Endothelial cell of umbilical vein (primary cell): ENCODE data around the gene ITSN1.

ENCODE experiments used
- CTCF ChIP-seq, 2 donors: IDR thresholded peaks; 1 replicate in 1 of 2; 2 replicates in 1 of 2; pipeline ENCODE4 v1.5.1; 2011; ENCODE audit warnings: low read length in 2 of 2, mild to moderate bottlenecking in 2 of 2, moderate library complexity in 2 of 2, control low read depth in 1 of 2, inconsistent platforms in 1 of 2, low read depth in 1 of 2; ENCODE audit not compliant: insufficient read depth in 1 of 2; ENCODE audit errors: extremely low read depth in 1 of 2
- EZH2 ChIP-seq: IDR thresholded peaks from 2 replicates; pipeline ENCODE4 v1.6.1; 2012; ENCODE audit warnings: borderline replicate concordance, low read depth, mild to moderate bottlenecking, moderate library complexity, low read length, inconsistent platforms; ENCODE audit not compliant: severe bottlenecking
- POLR2A ChIP-seq: IDR thresholded peaks from 2 replicates; pipeline ENCODE4 v1.6.1; 2012; ENCODE audit warnings: low read depth, mild to moderate bottlenecking, control low read depth, low read length

DNA sequence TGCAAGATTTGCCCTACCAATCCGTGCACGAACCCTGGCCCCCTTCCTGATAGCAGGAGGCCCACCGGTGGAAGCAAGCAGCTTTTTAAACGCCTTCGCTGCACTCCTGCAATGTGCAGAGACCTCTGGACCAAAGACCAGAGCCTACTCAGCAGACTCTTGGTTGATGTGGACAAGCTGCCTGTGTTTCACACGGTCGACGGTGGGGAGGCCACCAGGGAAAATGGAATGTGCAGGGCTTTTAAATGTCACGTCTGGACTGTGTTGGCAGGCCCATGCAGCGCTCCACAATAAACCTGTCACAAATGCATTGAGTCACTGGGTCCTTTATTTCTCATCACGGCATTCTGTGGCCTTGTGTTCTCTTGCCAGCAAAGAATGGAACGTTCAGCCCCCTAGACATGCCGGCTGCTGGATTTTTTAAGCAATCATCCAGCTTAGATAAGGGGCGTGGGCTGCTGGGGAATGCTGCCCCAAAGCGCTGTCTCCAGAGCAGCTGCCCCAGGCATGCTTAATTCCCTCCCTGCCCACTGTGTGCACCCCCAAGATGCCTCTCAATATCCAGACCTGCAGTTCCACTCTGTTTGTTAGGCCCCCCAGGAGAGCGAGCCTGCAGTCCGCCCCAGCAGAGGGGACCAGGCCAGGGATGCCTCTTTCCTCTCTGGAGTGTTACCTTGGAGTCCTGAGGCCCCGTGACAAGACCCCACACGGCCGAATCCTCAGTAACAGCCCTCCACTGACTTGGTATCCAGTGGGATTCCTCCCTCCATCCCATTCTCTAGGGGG lies 202.0 kb downstream of the ITSN1 start:
- no peak for TF ChIP-seq CTCF (IDR thresholded peaks at IDR 0.05; ENCODE audit: extremely low read depth in 1 of 2, insufficient read depth in 1 of 2, low read depth in 1 of 2, low read length in 2 of 2)
- no peak for TF ChIP-seq EZH2
- TF ChIP-seq POLR2A = no peak
